Subcutaneous adipose tissue (tissue), 4 donors: ENCODE measurements around the gene DISP3. TPM values are rescaled to one million over a fixed set of nuclear protein-coding genes. Genes with fewer than 3 reads are reported as not detected.

Source experiments
- total RNA-seq, 4 donors: library from RNA; depleted of rRNA; stranded (reverse); fragments of >200 nt; gene quantifications; one replicate each; pipeline ENCODE4 v1.1.0, GENCODE V29; 2016
- TF ChIP-seq, protein P1 (sequence below): fragments of 450-650 bp; IDR thresholded peaks from one replicate; pipeline ENCODE4 v1.5.1; 2016; ENCODE audit warnings: low read depth, mild to moderate bottlenecking, control low read depth, antibody characterized with exemption, moderate library complexity

DISP3 gene
- total RNA-seq, 4 donors from 2014 or later = not detected

DNA sequence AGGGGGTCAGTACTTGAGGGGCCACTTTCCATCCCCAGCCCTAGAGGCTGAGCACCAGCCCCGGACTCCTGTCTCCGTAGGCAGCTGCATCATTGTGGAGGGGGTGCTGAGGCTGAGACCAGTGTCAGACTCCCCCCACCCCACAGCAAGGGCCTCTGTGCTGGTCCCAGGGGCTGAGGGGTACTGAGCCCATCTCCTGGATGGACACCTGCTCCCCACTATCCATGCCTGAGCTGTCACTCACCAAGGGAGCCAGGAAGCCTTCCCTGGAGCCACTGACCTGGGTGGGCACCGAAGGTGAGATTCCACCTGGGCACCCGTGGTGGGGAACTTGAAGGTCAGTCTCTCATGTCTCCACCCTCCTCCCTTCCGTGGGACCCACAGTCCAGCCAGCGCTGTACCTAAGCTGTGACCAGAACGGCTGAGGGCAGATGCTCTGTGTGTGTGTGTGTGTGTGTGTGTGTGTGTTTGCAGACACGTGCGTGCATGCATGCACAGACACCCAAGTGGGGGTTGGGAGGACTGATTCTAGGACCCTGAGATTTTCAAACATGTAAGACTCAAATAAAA lies 9.3 kb downstream of the DISP3 start:
- TF ChIP-seq, protein P1, sequence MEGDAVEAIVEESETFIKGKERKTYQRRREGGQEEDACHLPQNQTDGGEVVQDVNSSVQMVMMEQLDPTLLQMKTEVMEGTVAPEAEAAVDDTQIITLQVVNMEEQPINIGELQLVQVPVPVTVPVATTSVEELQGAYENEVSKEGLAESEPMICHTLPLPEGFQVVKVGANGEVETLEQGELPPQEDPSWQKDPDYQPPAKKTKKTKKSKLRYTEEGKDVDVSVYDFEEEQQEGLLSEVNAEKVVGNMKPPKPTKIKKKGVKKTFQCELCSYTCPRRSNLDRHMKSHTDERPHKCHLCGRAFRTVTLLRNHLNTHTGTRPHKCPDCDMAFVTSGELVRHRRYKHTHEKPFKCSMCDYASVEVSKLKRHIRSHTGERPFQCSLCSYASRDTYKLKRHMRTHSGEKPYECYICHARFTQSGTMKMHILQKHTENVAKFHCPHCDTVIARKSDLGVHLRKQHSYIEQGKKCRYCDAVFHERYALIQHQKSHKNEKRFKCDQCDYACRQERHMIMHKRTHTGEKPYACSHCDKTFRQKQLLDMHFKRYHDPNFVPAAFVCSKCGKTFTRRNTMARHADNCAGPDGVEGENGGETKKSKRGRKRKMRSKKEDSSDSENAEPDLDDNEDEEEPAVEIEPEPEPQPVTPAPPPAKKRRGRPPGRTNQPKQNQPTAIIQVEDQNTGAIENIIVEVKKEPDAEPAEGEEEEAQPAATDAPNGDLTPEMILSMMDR = no peak

DNA sequence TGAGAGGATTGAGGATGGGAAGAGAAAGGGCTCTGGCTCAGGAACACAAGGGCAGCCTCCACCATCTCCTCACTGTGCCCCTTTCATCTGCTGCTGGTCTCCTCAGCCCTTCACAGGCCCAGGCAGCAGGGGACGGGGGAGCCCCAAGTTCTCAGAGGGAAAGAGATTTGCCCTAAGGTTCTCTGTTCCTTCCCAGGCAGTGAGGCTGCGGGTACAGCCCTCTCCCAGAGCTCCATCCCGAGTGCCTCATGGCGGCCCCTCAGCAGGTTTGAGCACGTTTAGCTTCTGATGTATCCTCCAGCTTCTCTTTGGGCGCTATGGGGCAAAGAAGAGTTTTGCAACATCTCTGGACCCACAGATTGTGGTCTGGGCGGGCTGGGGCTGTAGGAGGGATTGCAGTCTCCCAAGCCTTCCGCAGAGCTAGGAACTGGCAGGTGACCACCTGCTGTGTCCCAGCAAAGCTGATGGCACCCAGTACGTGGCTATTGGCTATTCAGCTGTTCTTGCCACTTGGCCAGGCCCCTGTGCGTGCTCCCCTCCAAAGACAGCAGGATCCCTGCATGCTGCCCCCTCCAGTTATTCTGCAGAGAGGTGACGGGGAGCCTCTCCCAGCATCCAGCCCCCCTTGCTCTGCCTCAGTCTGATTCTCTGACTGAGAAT lies 10.1 kb downstream of the DISP3 start:
- TF ChIP-seq, protein P1 = no peak

DNA sequence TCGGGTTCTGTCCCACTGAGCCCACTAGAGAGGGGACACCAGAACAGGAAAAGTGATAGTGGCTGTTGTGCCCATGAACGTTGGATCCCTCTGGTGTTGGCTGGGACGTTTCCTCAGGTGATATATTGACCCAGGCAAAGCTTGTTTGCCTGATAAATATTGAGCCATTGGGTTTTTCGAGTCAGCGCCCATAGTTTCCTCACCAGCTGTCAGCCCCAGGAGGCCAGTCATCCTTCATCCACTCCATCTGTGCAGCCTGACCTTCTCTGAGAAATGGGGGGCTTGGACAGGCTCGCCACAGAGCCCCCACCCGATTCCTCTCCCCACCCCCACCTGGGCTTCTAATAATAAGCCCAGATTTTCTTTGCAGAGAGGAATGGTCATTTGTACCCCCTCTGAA lies 13.3 kb downstream of the DISP3 start:
- TF ChIP-seq, protein P1 = no peak

DNA sequence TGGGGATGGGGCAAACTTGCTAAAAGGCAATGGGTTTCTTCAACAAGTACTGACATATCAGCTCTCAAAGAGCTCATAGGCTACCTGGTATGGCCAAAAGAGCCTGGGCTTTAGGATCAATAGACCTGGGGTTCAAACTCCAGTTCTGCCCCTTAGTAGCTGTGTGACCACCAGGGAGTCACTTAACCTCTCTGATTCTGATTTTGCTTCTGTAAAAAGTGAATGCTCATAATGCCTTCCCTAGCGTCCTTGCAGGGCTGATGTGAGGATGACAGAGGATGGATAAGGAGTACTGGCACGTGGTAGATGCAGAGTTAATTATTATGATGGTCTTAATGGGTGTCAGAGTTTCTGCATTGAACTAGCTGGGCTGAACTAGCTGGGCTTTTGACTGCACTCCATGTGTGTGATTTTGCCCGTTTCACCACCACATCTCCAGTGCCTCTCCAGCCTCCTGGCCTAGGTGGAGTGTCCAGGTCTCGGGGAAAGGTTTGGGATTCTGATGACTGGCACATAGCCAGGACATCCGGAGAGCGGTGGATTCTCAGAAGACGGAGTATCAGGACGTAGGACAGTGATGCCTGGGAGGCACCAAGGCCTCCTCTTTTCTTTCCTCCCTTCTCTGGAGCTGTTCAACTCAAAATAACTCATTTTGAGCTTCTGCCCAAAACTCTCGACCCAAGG lies 15.2 kb downstream of the DISP3 start:
- TF ChIP-seq, protein P1 = no peak

DNA sequence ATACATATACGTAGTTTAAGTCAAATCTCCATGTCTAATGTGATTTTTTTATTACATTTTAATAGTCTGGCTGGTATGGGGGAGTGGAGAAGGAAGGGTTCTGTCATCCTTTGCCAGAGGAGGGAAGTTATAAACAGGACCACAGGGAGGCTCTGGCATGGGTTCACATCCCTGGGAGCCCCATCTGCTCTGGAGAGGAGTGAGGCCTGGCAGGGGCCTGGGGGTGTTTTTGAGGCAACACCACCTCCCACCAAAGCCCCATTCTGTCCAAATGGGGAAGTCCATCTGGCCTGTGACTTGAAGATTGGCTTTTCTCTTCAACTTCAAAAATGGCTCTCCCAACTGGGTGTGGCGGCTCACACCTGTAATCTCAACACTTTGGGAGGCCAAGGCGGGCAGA lies 15.8 kb downstream of the DISP3 start:
- TF ChIP-seq, protein P1 = no peak

DNA sequence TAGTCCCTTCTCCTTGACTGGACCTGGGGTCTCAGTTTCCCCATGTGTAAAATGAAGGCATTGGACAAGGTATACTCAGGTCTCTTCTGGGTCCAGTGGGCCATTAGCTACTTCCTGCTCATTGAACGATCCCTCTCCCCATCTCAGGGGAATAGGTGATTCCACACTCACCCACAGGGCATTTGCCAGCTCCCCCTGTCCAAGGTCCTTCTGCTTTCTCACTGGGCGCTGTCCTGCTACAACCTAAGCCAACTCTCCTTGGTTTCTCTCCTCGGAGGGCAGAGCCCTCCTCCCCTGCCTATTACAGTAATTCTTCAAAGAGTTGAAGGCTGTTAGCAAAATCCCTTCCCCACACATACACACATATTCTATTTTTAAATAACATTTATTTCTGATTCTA lies 16.6 kb downstream of the DISP3 start:
- TF ChIP-seq, protein P1 = no peak

DNA sequence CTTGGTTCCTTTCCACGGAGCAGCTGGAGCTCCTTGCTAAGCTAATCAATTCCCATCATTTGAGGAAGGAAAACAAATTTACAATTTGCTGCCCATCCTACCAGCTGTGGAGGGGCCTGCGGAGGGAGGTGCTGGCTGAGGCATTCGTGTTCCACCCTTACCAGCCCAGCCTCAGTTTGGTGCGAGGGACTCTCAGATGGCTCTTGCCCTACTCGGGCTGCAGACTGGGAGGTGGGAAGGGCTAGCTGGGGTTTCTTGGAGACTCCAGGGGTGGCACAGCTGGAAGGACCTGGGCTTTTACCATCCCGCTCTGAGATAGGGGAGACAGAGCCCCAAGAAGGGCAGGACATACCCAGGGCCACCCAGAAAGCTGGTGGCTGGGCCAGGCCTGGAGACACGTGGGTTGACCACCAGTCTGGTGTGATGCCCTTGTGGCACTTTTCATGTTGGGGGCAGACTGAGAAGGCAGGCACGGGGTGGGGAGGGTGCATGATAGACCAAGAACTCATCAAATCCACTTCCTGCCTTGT lies 17.7 kb downstream of the DISP3 start:
- TF ChIP-seq, protein P1 = no peak
